Measurements from ENCODE around the gene PTPRT.

The PTPRT gene

GRCh38 chr20:42744756-42745465 is 444.8 kb downstream of the PTPRT start:
- no peak overlapping the region for H3K4me3 ChIP-seq (ENCODE audit: low read depth, low read length)
- TF ChIP-seq, protein P1, sequence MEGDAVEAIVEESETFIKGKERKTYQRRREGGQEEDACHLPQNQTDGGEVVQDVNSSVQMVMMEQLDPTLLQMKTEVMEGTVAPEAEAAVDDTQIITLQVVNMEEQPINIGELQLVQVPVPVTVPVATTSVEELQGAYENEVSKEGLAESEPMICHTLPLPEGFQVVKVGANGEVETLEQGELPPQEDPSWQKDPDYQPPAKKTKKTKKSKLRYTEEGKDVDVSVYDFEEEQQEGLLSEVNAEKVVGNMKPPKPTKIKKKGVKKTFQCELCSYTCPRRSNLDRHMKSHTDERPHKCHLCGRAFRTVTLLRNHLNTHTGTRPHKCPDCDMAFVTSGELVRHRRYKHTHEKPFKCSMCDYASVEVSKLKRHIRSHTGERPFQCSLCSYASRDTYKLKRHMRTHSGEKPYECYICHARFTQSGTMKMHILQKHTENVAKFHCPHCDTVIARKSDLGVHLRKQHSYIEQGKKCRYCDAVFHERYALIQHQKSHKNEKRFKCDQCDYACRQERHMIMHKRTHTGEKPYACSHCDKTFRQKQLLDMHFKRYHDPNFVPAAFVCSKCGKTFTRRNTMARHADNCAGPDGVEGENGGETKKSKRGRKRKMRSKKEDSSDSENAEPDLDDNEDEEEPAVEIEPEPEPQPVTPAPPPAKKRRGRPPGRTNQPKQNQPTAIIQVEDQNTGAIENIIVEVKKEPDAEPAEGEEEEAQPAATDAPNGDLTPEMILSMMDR (IDR thresholded peaks at IDR 0.05; ENCODE audit: borderline replicate concordance, insufficient read depth, low read depth, low read length), result no peak

GRCh38 chr20:42742926-42743325 is 446.8 kb downstream of the PTPRT start:
- TF ChIP-seq, protein P1 (IDR thresholded peaks at IDR 0.05; ENCODE audit: borderline replicate concordance, insufficient read depth, low read depth, low read length), result no peak
- no peak overlapping the region for H3K4me3 ChIP-seq (ENCODE audit: low read depth, low read length)

- H3K4me3 ChIP-seq (ENCODE audit: low read depth, low read length), result no peak overlapping the region
- TF ChIP-seq, protein P1 (IDR thresholded peaks at IDR 0.05; ENCODE audit: borderline replicate concordance, insufficient read depth, low read depth, low read length), result no peak
These were observed 447.8 kb downstream of the PTPRT start for GRCh38 chr20:42741906-42742305.

- no peak overlapping the region for H3K4me3 ChIP-seq (ENCODE audit: low read depth, low read length)
- TF ChIP-seq, protein P1 (IDR thresholded peaks at IDR 0.05; ENCODE audit: borderline replicate concordance, insufficient read depth, low read depth, low read length), result no peak
These were observed 449.4 kb downstream of the PTPRT start for GRCh38 chr20:42740226-42740870.

DNA sequence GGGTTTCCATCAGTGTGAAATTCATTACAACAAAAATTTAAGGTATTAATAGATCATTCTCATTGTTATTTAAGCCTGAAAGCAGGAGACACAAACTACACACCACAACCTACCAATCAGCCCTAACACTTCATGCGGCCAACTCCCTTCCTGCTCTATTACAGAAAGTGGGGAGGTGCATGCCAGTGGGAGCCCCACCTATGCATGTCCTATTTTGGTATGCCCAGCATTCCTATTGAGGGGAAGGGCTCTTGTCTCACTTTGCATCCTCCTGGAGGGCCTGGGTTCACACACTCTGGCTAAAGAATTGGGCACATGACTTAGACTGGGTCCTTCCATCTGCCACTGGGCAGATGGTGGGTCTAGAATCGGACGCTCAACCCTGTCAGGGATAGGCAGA is 450.0 kb downstream of the PTPRT start:
- H3K4me3 ChIP-seq (ENCODE audit: low read depth, low read length), result no peak overlapping the region
- TF ChIP-seq, protein P1 (IDR thresholded peaks at IDR 0.05; ENCODE audit: borderline replicate concordance, insufficient read depth, low read depth, low read length), result no peak

DNA sequence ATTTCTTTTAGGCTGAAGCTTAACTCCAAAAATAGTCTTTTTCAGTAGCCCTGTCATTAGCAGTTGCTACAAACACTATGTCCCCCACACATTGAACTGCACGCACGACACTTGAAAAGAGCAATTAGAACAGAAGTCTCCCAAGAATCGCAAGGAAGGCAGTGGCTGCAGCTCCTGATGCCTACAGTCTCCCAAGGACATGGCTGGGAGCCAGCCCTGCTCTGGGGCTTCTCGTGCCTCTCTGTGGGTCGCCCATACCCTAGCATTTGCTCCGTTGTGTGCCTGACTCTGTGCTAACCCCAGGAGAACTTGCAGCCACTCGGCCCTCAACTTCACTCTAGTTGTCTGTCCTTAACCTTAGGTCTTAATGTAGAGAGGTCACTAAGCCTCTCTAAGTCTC is 454.2 kb downstream of the PTPRT start:
- TF ChIP-seq, protein P1 (IDR thresholded peaks at IDR 0.05; ENCODE audit: borderline replicate concordance, insufficient read depth, low read depth, low read length), result no peak
- H3K4me3 ChIP-seq (ENCODE audit: low read depth, low read length), result no peak overlapping the region

Data from GM12875 (cell line).